ENCODE results near the gene MED13L. TPM values are rescaled to one million over a fixed set of nuclear protein-coding genes. Genes with fewer than 3 reads are reported as not detected.
A peak's percentile ranks its signal among the peaks of the same experiment; 100 is the strongest.

Gene MED13L
- total RNA-seq, 2 donors from 2014 or later: 55.0 to 64.1 TPM

GRCh38 chr12:115998119-115998633 lies 279.3 kb downstream of the MED13L start:
- H3K4me1 ChIP-seq: peaks cover 0 to 3% of the 10 kb centered on the region in 2 donors
- no peaks in the 10 kb centered on the region for H3K27me3 ChIP-seq
- peaks cover 34% of the 10 kb centered on the region for H3K36me3 ChIP-seq
- no peak overlapping the region for H3K27ac ChIP-seq
- no peak for DNase-seq (ENCODE audit: low spot score)
- H3K9me3 ChIP-seq: no peaks in the 10 kb centered on the region
- no peak overlapping the region for H3K4me3 ChIP-seq
- TF ChIP-seq, protein P1, sequence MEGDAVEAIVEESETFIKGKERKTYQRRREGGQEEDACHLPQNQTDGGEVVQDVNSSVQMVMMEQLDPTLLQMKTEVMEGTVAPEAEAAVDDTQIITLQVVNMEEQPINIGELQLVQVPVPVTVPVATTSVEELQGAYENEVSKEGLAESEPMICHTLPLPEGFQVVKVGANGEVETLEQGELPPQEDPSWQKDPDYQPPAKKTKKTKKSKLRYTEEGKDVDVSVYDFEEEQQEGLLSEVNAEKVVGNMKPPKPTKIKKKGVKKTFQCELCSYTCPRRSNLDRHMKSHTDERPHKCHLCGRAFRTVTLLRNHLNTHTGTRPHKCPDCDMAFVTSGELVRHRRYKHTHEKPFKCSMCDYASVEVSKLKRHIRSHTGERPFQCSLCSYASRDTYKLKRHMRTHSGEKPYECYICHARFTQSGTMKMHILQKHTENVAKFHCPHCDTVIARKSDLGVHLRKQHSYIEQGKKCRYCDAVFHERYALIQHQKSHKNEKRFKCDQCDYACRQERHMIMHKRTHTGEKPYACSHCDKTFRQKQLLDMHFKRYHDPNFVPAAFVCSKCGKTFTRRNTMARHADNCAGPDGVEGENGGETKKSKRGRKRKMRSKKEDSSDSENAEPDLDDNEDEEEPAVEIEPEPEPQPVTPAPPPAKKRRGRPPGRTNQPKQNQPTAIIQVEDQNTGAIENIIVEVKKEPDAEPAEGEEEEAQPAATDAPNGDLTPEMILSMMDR (IDR thresholded peaks at IDR 0.05): peak; percentile 70 to 91

GRCh38 chr12:115993737-115994136 lies 283.8 kb downstream of the MED13L start:
- TF ChIP-seq, protein P1 (IDR thresholded peaks at IDR 0.05): no peak
- no peaks in the 10 kb centered on the region for H3K27me3 ChIP-seq
- no peak for DNase-seq (ENCODE audit: low spot score)
- H3K4me3 ChIP-seq: no peak overlapping the region
- no peak overlapping the region for H3K27ac ChIP-seq
- H3K36me3 ChIP-seq: peaks cover 48% of the 10 kb centered on the region
- peaks cover 0 to 5% of the 10 kb centered on the region in 2 donors for H3K4me1 ChIP-seq
- no peaks in the 10 kb centered on the region for H3K9me3 ChIP-seq

DNA sequence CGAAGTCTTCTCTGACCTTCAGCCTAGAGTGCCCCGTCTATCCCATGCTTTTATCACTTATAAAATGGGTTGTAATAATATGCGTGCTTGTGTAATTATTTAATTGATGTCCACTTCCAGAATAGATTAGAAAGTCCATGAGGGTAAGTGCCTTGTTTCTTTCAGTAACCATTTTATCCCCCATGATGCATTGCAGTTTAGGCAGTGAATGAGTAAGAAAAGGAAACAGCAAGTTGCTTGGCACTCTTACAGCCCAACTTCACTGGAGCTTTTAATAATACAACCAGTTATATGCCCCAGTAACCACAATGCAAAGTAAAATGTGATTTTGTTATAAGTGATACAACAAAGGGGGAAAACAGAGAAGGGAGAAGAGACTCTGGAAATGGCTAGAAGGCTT lies 287.3 kb downstream of the MED13L start:
- Histone ChIP-seq H3K9me3 (no peaks in the 10 kb centered on the region), H3K27me3 (no peaks in the 10 kb centered on the region), H3K4me3 (no peak overlapping the region), H3K4me1 (peaks cover 0 to 6% of the 10 kb centered on the region in 2 donors), H3K27ac (no peak overlapping the region), H3K36me3 (peaks cover 49% of the 10 kb centered on the region)
- TF ChIP-seq, protein P1 (IDR thresholded peaks at IDR 0.05): no peak
- no peak for DNase-seq (ENCODE audit: low spot score)

GRCh38 chr12:115988625-115989563 lies 288.6 kb downstream of the MED13L start:
- H3K27ac ChIP-seq: no peak overlapping the region
- peaks cover 0 to 6% of the 10 kb centered on the region in 2 donors for H3K4me1 ChIP-seq
- TF ChIP-seq, protein P1 (IDR thresholded peaks at IDR 0.05): no peak
- no peaks in the 10 kb centered on the region for H3K27me3 ChIP-seq
- H3K36me3 ChIP-seq: peaks cover 41% of the 10 kb centered on the region
- no peak overlapping the region for H3K4me3 ChIP-seq
- no peak for DNase-seq (ENCODE audit: low spot score)
- no peaks in the 10 kb centered on the region for H3K9me3 ChIP-seq

- no peaks in the 10 kb centered on the region for H3K9me3 ChIP-seq
- no peak overlapping the region for H3K4me3 ChIP-seq
- no peak overlapping the region for H3K27ac ChIP-seq
- TF ChIP-seq, protein P1 (IDR thresholded peaks at IDR 0.05): no peak
- H3K36me3 ChIP-seq: peaks cover 47% of the 10 kb centered on the region
- DNase-seq (ENCODE audit: low spot score): no peak
- peaks cover 0 to 6% of the 10 kb centered on the region in 2 donors for H3K4me1 ChIP-seq
- no peaks in the 10 kb centered on the region for H3K27me3 ChIP-seq
Observed at GRCh38 chr12:115988212-115988611, 289.3 kb downstream of the MED13L start.

All from right atrium auricular region (tissue), 2 donors.